Endothelial cell of umbilical vein (primary cell): ENCODE results near the gene RIOK1.

Experiments
- EZH2 ChIP-seq: IDR thresholded peaks from 2 replicates; pipeline ENCODE4 v1.6.1; 2012; ENCODE audit warnings: borderline replicate concordance, low read depth, mild to moderate bottlenecking, moderate library complexity, low read length, inconsistent platforms; ENCODE audit not compliant: severe bottlenecking
- FOS ChIP-seq: IDR thresholded peaks from 2 replicates; pipeline ENCODE4 v1.6.1; 2011; ENCODE audit warnings: mild to moderate bottlenecking, low read length, moderate library complexity, borderline replicate concordance; ENCODE audit not compliant: insufficient read depth
- JUN ChIP-seq: IDR thresholded peaks from 2 replicates; pipeline ENCODE4 v1.6.1; 2011; ENCODE audit warnings: borderline replicate concordance, low read depth; ENCODE audit not compliant: insufficient read length, insufficient read depth
- MYC ChIP-seq: IDR thresholded peaks from one replicate; pipeline ENCODE4 v1.6.1; 2011; ENCODE audit warnings: mild to moderate bottlenecking, low read depth, low read length
- POLR2A ChIP-seq: IDR thresholded peaks from 2 replicates; pipeline ENCODE4 v1.6.1; 2012; ENCODE audit warnings: low read depth, mild to moderate bottlenecking, control low read depth, low read length
- POLR2AphosphoS5 ChIP-seq: IDR thresholded peaks from 2 replicates; pipeline ENCODE4 v1.6.1; 2012; ENCODE audit warnings: low read depth, mild to moderate bottlenecking, control low read depth, low read length, moderate library complexity; ENCODE audit not compliant: insufficient read depth
- TF ChIP-seq, protein P1 (sequence below), 2 donors: IDR thresholded peaks; 1 replicate in 1 of 2; 2 replicates in 1 of 2; pipeline ENCODE4 v1.5.1; 2011; ENCODE audit warnings: low read length in 2 of 2, mild to moderate bottlenecking in 2 of 2, moderate library complexity in 2 of 2, control low read depth in 1 of 2, inconsistent platforms in 1 of 2, low read depth in 1 of 2; ENCODE audit not compliant: insufficient read depth in 1 of 2; ENCODE audit errors: extremely low read depth in 1 of 2
- TF ChIP-seq, protein P2 (sequence below): IDR thresholded peaks from 2 replicates; pipeline ENCODE4 v1.6.1; 2011; ENCODE audit not compliant: insufficient read depth, insufficient read length

DNA sequence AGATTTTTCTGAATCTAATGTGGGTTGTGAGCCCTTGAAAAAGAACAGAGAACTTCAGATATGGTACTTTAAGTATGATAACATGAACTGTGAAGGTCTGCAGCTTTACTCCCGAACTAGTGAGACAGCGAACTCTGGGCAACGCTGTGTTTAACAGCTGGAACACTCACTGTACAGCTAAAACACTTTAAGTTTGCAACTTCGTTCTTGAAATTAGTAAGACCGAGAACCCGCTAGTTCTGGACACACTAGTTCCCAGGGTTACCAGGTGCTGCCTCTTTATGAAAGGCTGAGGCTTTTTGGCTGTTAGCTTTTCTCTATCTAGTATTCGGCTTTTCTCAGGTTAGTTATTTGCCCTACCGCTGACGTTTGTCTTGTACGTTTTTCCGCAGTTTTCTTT lies 52.9 kb downstream of the RIOK1 start:
- TF ChIP-seq, protein P1, sequence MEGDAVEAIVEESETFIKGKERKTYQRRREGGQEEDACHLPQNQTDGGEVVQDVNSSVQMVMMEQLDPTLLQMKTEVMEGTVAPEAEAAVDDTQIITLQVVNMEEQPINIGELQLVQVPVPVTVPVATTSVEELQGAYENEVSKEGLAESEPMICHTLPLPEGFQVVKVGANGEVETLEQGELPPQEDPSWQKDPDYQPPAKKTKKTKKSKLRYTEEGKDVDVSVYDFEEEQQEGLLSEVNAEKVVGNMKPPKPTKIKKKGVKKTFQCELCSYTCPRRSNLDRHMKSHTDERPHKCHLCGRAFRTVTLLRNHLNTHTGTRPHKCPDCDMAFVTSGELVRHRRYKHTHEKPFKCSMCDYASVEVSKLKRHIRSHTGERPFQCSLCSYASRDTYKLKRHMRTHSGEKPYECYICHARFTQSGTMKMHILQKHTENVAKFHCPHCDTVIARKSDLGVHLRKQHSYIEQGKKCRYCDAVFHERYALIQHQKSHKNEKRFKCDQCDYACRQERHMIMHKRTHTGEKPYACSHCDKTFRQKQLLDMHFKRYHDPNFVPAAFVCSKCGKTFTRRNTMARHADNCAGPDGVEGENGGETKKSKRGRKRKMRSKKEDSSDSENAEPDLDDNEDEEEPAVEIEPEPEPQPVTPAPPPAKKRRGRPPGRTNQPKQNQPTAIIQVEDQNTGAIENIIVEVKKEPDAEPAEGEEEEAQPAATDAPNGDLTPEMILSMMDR (IDR thresholded peaks at IDR 0.05; ENCODE audit: extremely low read depth in 1 of 2, insufficient read depth in 1 of 2, low read depth in 1 of 2, low read length in 2 of 2), result no peak
- TF ChIP-seq POLR2A (no peak), JUN (no peak), EZH2 (no peak), MYC (no peak), POLR2AphosphoS5 (no peak), FOS (no peak)
- TF ChIP-seq, protein P2, sequence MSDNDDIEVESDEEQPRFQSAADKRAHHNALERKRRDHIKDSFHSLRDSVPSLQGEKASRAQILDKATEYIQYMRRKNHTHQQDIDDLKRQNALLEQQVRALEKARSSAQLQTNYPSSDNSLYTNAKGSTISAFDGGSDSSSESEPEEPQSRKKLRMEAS, result no peak
